GM12878 (cell line): Measurements from ENCODE around the gene GNGT2. TPM values are rescaled to one million over a fixed set of nuclear protein-coding genes. Genes with fewer than 3 reads are reported as not detected.

Source experiments
- ATAC-seq: fragments of 200-7000 bp; cut with Tn5 transposase; 3 replicates; pipeline ENCODE4 v1.9.1; 2020; ENCODE audit warnings: mild to moderate bottlenecking, moderate library complexity
- BruUV-seq: library from RNA; stranded (reverse); fragments of 400-500 nt; replicated peaks from 2 replicates; lab custom pipeline; 2021; lab: Mats Ljungman, UMichigan
- CTCF ChIA-PET: fragments of 300-600 bp; sonication (Branson Sonifier 250); formaldehyde crosslinking; extraction: SDS; loops from one replicate; lab custom pipeline; 2021; ENCODE audit warnings: inconsistent platforms; lab: Yijun Ruan, JAX
- POLR2A ChIA-PET: fragments of 350-600 bp; formaldehyde crosslinking; extraction: SDS; loops from one replicate; lab custom pipeline; 2021; ENCODE audit warnings: inconsistent platforms; lab: Charles Lee
- RAD21 ChIA-PET: fragments of 300-600 bp; sonication (Branson Sonifier 250); formaldehyde crosslinking; loops from one replicate; lab custom pipeline; 2023; ENCODE audit warnings: antibody characterized with exemption; ENCODE audit not compliant: unreplicated experiment; lab: Charles Lee
- SMC1A ChIA-PET: fragments of 300-600 bp; sonication (Branson Sonifier 250); formaldehyde crosslinking; loops from one replicate; lab custom pipeline; 2023; ENCODE audit not compliant: unreplicated experiment, uncharacterized antibody; lab: Charles Lee
- DNase-seq: peaks from one replicate; pipeline ENCODE4 v3.0.0-alpha.2; 2011; ENCODE audit warnings: low read depth, low spot score
- FAIRE-seq: peaks from 3 replicates; lab custom pipeline; 2011; peaks lifted over from hg19 to GRCh38; lab: Jason Lieb, UNC
- H2AFZ ChIP-seq: 2 replicates; pipeline ENCODE4 v1.6.0; 2011; ENCODE audit warnings: low read depth, low read length, control low read depth; ENCODE audit not compliant: control insufficient read depth
- H3K27ac ChIP-seq: 2 replicates; pipeline ENCODE4 v1.5.1; 2011; ENCODE audit warnings: control low read depth; ENCODE audit not compliant: control insufficient read depth, insufficient read depth
- H3K27me3 ChIP-seq, 2 experiments: replicated peaks in 1 of 2; 2 replicates each; pipeline versions ENCODE4 v1.6.0 to v1.6.1; 2011; ENCODE audit warnings: low read length in 1 of 2; ENCODE audit not compliant: control insufficient read depth in 2 of 2, insufficient read depth in 2 of 2
- H3K36me3 ChIP-seq, 2 experiments: 2 replicates each; pipeline ENCODE4 v1.5.1; 2011; ENCODE audit warnings: low read length in 1 of 2; ENCODE audit not compliant: control insufficient read depth in 2 of 2, insufficient read depth in 2 of 2
- H3K4me1 ChIP-seq: 2 replicates; pipeline ENCODE4 v1.6.1; 2011; ENCODE audit warnings: mild to moderate bottlenecking, low read length, moderate library complexity, mixed read lengths; ENCODE audit not compliant: control insufficient read depth, insufficient read depth
- H3K4me2 ChIP-seq: 2 replicates; pipeline ENCODE4 v1.6.0; 2011; ENCODE audit warnings: control low read depth; ENCODE audit not compliant: control insufficient read depth, insufficient read depth
- H3K4me3 ChIP-seq: fragments of 200-600 bp; sonication (generic); 2 replicates; pipeline ENCODE4 v1.5.1; 2016
- H3K79me2 ChIP-seq: 2 replicates; pipeline ENCODE4 v1.6.0; 2011; ENCODE audit warnings: low read length; ENCODE audit not compliant: control insufficient read depth, insufficient read depth
- H3K9ac ChIP-seq: 2 replicates; pipeline ENCODE4 v1.8.0; 2011; ENCODE audit warnings: low read length, control low read depth, mixed read lengths; ENCODE audit not compliant: control insufficient read depth, insufficient read depth
- H3K9me3 ChIP-seq: replicated peaks from 3 replicates; pipeline ENCODE4 v1.5.1; 2011; ENCODE audit warnings: mild to moderate bottlenecking, low read length; ENCODE audit not compliant: control insufficient read depth, insufficient read depth
- H4K20me1 ChIP-seq: 2 replicates; pipeline ENCODE4 v1.6.0; 2011; ENCODE audit not compliant: control insufficient read depth, insufficient read depth
- ASH2L ChIP-seq: fragments of 300-600, 200-600 bp; sonication (generic); IDR thresholded peaks from 2 replicates; pipeline ENCODE4 v1.6.1; 2017; ENCODE audit warnings: low read depth, mild to moderate bottlenecking, borderline replicate concordance
- BCL11A ChIP-seq: IDR thresholded peaks from 2 replicates; pipeline ENCODE4 v1.6.1; 2011; ENCODE audit warnings: low read depth, low read length
- BRCA1 ChIP-seq: IDR thresholded peaks from 2 replicates; pipeline ENCODE4 v1.6.1; 2011; ENCODE audit warnings: low read depth, low read length, improper control_type of control experiment
- CHD1 ChIP-seq: IDR thresholded peaks from 2 replicates; pipeline ENCODE4 v1.6.1; 2012; ENCODE audit warnings: low read depth, low read length, improper control_type of control experiment
- EED ChIP-seq: sonication (generic); IDR thresholded peaks from 2 replicates; pipeline ENCODE4 v1.6.1; 2016; ENCODE audit warnings: antibody characterized with exemption, low read depth
- HDGF ChIP-seq: fragments of 450-650 bp; IDR thresholded peaks from 2 replicates; pipeline ENCODE4 v1.6.1; 2016; ENCODE audit warnings: antibody characterized with exemption
- IKZF1 ChIP-seq: fragments of 450-650 bp; conservative IDR thresholded peaks from 2 replicates; pipeline ENCODE4 v1.6.1; 2017; ENCODE audit warnings: antibody characterized with exemption, mild to moderate bottlenecking
- IKZF2 ChIP-seq, 2 experiments: fragments of 450-650 bp; IDR thresholded peaks; 2 replicates each; pipeline ENCODE4 v1.6.1; 2017; ENCODE audit warnings: mild to moderate bottlenecking in 2 of 2, moderate library complexity in 2 of 2
- MLLT1 ChIP-seq: fragments of 450-650 bp; IDR thresholded peaks from 2 replicates; pipeline ENCODE4 v1.6.1; 2016; ENCODE audit warnings: mild to moderate bottlenecking
- NR2C2 ChIP-seq: IDR thresholded peaks from 2 replicates; pipeline ENCODE4 v1.6.1; 2011; ENCODE audit warnings: borderline replicate concordance, low read depth; ENCODE audit not compliant: control insufficient read depth, insufficient read length
- POLR2AphosphoS2 ChIP-seq: IDR thresholded peaks from 2 replicates; pipeline ENCODE4 v1.6.1; 2011; ENCODE audit warnings: low read depth, mild to moderate bottlenecking, low read length, improper control_type of control experiment, moderate library complexity
- POLR2AphosphoS5 ChIP-seq: IDR thresholded peaks from 2 replicates; pipeline ENCODE4 v1.6.1; 2011; ENCODE audit warnings: mild to moderate bottlenecking, low read length, inconsistent platforms
- RCOR1 ChIP-seq: conservative IDR thresholded peaks from 2 replicates; pipeline ENCODE4 v1.6.1; 2012; ENCODE audit warnings: low read depth, low read length, improper control_type of control experiment
- SMAD1 ChIP-seq: fragments of 450-650 bp; IDR thresholded peaks from 2 replicates; pipeline ENCODE4 v1.6.1; 2018; ENCODE audit warnings: mild to moderate bottlenecking, low read depth; ENCODE audit not compliant: partially characterized antibody
- SPI1 ChIP-seq: IDR thresholded peaks from 2 replicates; pipeline ENCODE4 v1.6.1; 2011; ENCODE audit warnings: low read depth, mild to moderate bottlenecking, low read length, moderate library complexity, borderline replicate concordance; ENCODE audit not compliant: insufficient read depth
- SREBF1 ChIP-seq: IDR thresholded peaks from 2 replicates; pipeline ENCODE4 v1.6.1; 2012; ENCODE audit warnings: mild to moderate bottlenecking, low read length
- TBL1XR1 ChIP-seq: IDR thresholded peaks from 2 replicates; pipeline ENCODE4 v1.6.1; 2012; ENCODE audit warnings: low read depth, low read length, improper control_type of control experiment
- ZBTB33 ChIP-seq: fragments of 450-650 bp; IDR thresholded peaks from 2 replicates; pipeline ENCODE4 v1.6.1; 2017; ENCODE audit warnings: mild to moderate bottlenecking
- WGBS: methylation state at CpG from one replicate; pipeline ENCODE4 v1.1.6; 2016; ENCODE audit warnings: low lambda C conversion rate; ENCODE audit not compliant: insufficient replicate concordance, insufficient coverage; ENCODE audit errors: missing lambda C conversion rate; 5-methylcytosine and 5-hydroxymethylcytosine counted together
- in situ Hi-C: fragments of 300-500 bp; cut with MboI; formaldehyde crosslinking; loops from 9 replicates; pipeline ENCODE4 v1.14.3; 2018; ENCODE audit warnings: mixed read lengths
- intact Hi-C: fragments of 100-400 bp; cut with micrococcal nuclease; formaldehyde crosslinking; loops from one replicate; pipeline ENCODE4 v1.14.2; 2022; ENCODE audit not compliant: unreplicated experiment
- polyA plus RNA-seq, 11 experiments: library from polyadenylated mRNA; depleted of rRNA in 4 of 11; unstranded in 6 of 11; stranded (reverse) in 5 of 11; fragments of >200 nt; fragmentation: Nextera tagmentation in 4 of 11; fragmentation: Illumina TruSeq in 1 of 11; extraction: Ambion mirVana in 4 of 11; extraction: Trizol in 1 of 11; gene quantifications; 1 replicate in 1 of 11; 2 replicates in 10 of 11; pipeline versions ENCODE4 v1.2.1 to v1.2.3, GENCODE V29; 2011 to 2016; ENCODE audit warnings: inconsistent platforms in 2 of 11, missing spikeins in 2 of 11, low read depth in 1 of 11
- total RNA-seq, 4 experiments: library from RNA; depleted of rRNA in 3 of 4; stranded (reverse); fragments of >200 nt in 3 of 4; fragmentation: Illumina TruSeq in 1 of 4; extraction: Trizol in 1 of 4; gene quantifications; 2 replicates each; pipeline versions ENCODE4 v1.2.1 to v1.2.3, GENCODE V29; 2013 to 2021
- TF ChIP-seq, protein P1 (sequence below): IDR thresholded peaks from 2 replicates; pipeline ENCODE4 v1.6.1; 2012; ENCODE audit warnings: low read depth, low read length, improper control_type of control experiment

Gene GNGT2
- total and polyA plus RNA-seq, 10 of the 15 experiments (the other 5 are each of a cell fraction or from before 2014, with no cell fraction given) = 15.3 to 60.4 (median 32.0) TPM

- TF ChIP-seq TBL1XR1 (no peak), BCL11A (no peak), SMAD1 (no peak), ASH2L (no peak), POLR2AphosphoS2 (no peak), SPI1 (no peak), HDGF (no peak), EED (no peak), RCOR1 (no peak), POLR2AphosphoS5 (no peak), NR2C2 (no peak)
These were observed 9.8 kb downstream of the GNGT2 start (continued) for GRCh38 chr17:49200423-49201083.

- Histone ChIP-seq H3K79me2 (no peaks in the 10 kb centered on the region), H3K4me1 (peaks cover 28% of the 10 kb centered on the region), H3K4me3 (no peak overlapping the region), H3K27me3 (no peaks in the 10 kb centered on the region), H2AFZ (no peak overlapping the region), H3K9me3 (no peaks in the 10 kb centered on the region), H3K9ac (no peak overlapping the region), H3K36me3 (no peaks in the 10 kb centered on the region), H3K27ac (no peak overlapping the region), H4K20me1 (no peaks in the 10 kb centered on the region), H3K4me2 (no peak overlapping the region)
- ATAC-seq = no peak
- no TSS peak for BruUV-seq
- ChIA-PET RAD21 (interaction anchor here (0.7 to 12.9 kb wide), 4 partner anchors 15 to 170 kb away, joined by 3 to 355 read pairs (median 3); partner anchors contain the start of genes ABI3 and GNGT2), SMC1A (interaction anchor here (1.1 to 12.1 kb wide), 4 partner anchors 9 to 30 kb away, joined by 3 to 354 read pairs (median 3); partner anchors contain the start of genes ABI3 and GNGT2), POLR2A (interaction anchor here (0.7 to 16.8 kb wide), 3 partner anchors 15 to 1024 kb away, joined by 3 to 537 read pairs (median 3); partner anchors contain the start of genes ABI3 and GNGT2), CTCF (interaction anchor here (0.7 to 3.8 kb wide), 8 partner anchors 11 to 29 kb away, joined by 3 to 20 read pairs (median 4); no protein-coding TSS in a partner anchor)
- no peak for DNase-seq
- no peak for FAIRE-seq
- 71% methylated on average over 2 of the region's 2 CpGs for WGBS
- intact Hi-C loops = loop anchor here (10.0 kb wide), 1 partner anchor 303 kb away; the partner anchor contains the start of gene ATP5MC1
- in situ Hi-C loops = no loop called here
- TF ChIP-seq, protein P1, sequence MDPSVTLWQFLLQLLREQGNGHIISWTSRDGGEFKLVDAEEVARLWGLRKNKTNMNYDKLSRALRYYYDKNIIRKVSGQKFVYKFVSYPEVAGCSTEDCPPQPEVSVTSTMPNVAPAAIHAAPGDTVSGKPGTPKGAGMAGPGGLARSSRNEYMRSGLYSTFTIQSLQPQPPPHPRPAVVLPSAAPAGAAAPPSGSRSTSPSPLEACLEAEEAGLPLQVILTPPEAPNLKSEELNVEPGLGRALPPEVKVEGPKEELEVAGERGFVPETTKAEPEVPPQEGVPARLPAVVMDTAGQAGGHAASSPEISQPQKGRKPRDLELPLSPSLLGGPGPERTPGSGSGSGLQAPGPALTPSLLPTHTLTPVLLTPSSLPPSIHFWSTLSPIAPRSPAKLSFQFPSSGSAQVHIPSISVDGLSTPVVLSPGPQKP = no peak
- TF ChIP-seq BRCA1 (no peak), CHD1 (no peak), IKZF2 (IDR thresholded peaks at IDR 0.05) (no peak), ZBTB33 (no peak), MLLT1 (no peak), SREBF1 (no peak), IKZF1 (no peak)
These were observed 12.2 kb downstream of the GNGT2 start for GRCh38 chr17:49198211-49198610.
